Nephron (organoid): ENCODE results near the gene CD209.

ENCODE experiments used
- H3K27ac Mint-ChIP-seq, 3 experiments: 2 replicates each; pipeline ENCODE4 v1.8.0; 2020; ENCODE audit warnings: mixed read lengths in 3 of 3, mild to moderate bottlenecking in 2 of 3, moderate library complexity in 1 of 3
- H3K27me3 Mint-ChIP-seq: 2 replicates; pipeline ENCODE4 v1.8.0; 2021; ENCODE audit warnings: low read depth, mild to moderate bottlenecking, moderate library complexity, mixed read lengths
- H3K36me3 Mint-ChIP-seq: 2 replicates; pipeline ENCODE4 v1.8.0; 2020; ENCODE audit warnings: low read depth, mixed read lengths
- H3K4me1 Mint-ChIP-seq: 2 replicates; pipeline ENCODE4 v1.8.0; 2020; ENCODE audit warnings: mixed read lengths
- H3K4me3 Mint-ChIP-seq, 3 experiments: 2 replicates each; pipeline ENCODE4 v1.8.0; 2020; ENCODE audit warnings: mild to moderate bottlenecking in 3 of 3, mixed read lengths in 3 of 3, moderate library complexity in 2 of 3
- H3K9me3 Mint-ChIP-seq: 2 replicates; pipeline ENCODE4 v1.8.0; 2020; ENCODE audit warnings: mixed read lengths
- TF ChIP-seq, protein P1 (sequence below), 3 experiments: fragments of 200-600 bp; sonication (generic); IDR thresholded peaks; one replicate each; pipeline ENCODE4 v1.5.0; 2021; ENCODE audit warnings: antibody characterized with exemption in 3 of 3; ENCODE audit not compliant: unreplicated experiment in 3 of 3

The CD209 gene

DNA sequence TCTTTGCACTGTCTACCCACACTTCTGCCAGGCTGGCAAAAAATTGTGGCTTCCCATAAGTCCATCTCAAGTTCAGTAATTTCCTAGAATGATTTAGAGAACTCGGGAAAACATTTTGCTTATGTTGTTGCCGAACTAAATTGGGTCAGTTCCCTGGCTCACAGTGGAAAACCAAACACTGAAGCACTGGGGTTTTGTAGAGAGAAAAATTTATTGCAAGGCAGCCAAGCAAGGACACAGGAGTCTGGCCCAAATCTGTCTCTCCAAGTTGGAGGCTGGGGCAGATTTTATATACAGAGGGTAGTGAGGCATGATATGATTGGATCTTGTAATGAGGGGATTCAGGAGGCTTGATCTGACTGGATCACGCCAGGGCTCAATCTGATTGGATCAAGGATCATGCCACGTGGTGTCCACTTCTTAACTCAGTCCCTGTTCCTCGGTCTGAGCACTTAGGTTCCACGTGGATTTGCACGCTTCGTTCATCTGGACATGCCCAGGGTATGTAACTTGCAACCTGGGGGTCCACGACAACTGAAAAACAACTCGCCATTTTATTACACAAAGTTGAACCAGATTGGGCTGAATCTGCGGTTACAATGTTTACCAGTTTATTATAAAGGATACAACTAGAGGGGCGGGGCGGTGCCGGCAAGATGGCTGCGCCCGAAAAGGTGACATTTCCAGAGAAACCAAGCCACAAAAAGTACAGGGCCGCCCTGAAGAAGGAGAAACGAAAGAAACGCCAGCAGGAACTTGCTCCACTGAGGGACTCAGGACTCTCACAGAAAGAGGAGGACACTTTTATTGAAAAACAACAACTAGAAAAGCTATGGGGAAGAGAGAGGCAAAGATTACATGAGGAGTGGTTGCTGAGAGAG lies 7.3 kb downstream of the CD209 start:
- Mint-ChIP-seq H3K36me3 (no peaks in the 10 kb centered on the region), H3K9me3 (no peaks in the 10 kb centered on the region), H3K27ac (no peak overlapping the region), H3K4me1 (no peaks in the 10 kb centered on the region), H3K27me3 (peaks cover 77% of the 10 kb centered on the region), H3K4me3 (no peak overlapping the region)
- TF ChIP-seq, protein P1, sequence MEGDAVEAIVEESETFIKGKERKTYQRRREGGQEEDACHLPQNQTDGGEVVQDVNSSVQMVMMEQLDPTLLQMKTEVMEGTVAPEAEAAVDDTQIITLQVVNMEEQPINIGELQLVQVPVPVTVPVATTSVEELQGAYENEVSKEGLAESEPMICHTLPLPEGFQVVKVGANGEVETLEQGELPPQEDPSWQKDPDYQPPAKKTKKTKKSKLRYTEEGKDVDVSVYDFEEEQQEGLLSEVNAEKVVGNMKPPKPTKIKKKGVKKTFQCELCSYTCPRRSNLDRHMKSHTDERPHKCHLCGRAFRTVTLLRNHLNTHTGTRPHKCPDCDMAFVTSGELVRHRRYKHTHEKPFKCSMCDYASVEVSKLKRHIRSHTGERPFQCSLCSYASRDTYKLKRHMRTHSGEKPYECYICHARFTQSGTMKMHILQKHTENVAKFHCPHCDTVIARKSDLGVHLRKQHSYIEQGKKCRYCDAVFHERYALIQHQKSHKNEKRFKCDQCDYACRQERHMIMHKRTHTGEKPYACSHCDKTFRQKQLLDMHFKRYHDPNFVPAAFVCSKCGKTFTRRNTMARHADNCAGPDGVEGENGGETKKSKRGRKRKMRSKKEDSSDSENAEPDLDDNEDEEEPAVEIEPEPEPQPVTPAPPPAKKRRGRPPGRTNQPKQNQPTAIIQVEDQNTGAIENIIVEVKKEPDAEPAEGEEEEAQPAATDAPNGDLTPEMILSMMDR (IDR thresholded peaks at IDR 0.05; ENCODE audit: unreplicated experiment in 3 of 3), result no peak

DNA sequence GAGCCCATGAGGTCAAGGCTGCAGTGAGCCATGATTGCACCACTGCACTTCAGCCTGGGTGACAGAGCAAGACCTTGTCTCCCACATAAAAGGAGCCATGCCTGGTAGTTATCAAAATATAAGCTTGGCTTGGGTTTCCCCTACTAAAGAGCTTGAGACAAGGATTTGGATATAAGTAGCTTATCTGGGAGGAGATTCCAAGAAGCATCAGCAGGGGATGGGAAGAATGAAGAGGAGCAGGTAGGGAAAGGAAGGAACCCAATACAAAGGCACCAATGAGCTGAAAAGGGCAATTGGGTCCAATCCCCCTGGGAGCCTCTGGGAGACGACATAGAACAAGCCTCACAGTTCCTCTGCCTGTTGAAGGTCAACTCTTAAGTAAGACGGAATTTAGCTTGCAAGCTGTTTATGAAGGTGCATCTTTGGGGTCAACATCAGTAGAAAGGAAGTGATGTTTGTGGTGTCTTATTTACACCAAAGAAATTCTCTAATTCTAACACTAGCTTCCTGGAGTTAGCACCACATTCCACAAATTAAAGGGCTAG lies 8.1 kb downstream of the CD209 start:
- Mint-ChIP-seq H3K4me3 (no peak overlapping the region), H3K36me3 (no peaks in the 10 kb centered on the region), H3K27me3 (peaks cover 78% of the 10 kb centered on the region), H3K27ac (no peak overlapping the region), H3K4me1 (no peaks in the 10 kb centered on the region), H3K9me3 (no peaks in the 10 kb centered on the region)
- TF ChIP-seq, protein P1 (IDR thresholded peaks at IDR 0.05; ENCODE audit: unreplicated experiment in 3 of 3), result no peak

DNA sequence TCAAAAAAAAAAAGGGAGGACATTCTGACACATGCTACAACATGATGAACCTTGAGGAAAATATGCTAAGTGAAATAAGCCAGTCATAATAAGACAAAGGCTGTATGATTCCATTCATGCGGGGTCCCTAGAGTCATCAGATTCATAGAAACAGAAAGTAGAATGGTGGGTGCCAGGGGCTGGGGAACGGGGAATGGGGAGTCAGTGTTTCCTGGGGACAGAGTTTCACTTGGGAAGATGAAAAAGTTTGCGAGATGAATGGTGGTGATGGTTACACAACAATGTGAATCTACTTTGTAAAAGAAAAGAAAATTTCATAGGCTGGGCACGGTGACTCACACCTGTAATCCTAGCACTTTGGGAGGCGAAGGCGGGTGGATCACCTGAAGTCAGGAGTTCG lies 9.3 kb downstream of the CD209 start:
- H3K4me3 Mint-ChIP-seq, result no peak overlapping the region
- TF ChIP-seq, protein P1 (IDR thresholded peaks at IDR 0.05; ENCODE audit: unreplicated experiment in 3 of 3), result no peak
- H3K4me1 Mint-ChIP-seq, result no peaks in the 10 kb centered on the region
- H3K27ac Mint-ChIP-seq, result no peak overlapping the region
- peaks cover 80% of the 10 kb centered on the region for H3K27me3 Mint-ChIP-seq
- H3K9me3 Mint-ChIP-seq, result no peaks in the 10 kb centered on the region
- H3K36me3 Mint-ChIP-seq, result no peaks in the 10 kb centered on the region

GRCh38 chr19:7737215-7737614 lies 10.1 kb downstream of the CD209 start:
- H3K9me3 Mint-ChIP-seq, result no peaks in the 10 kb centered on the region
- peaks cover 89% of the 10 kb centered on the region for H3K27me3 Mint-ChIP-seq
- TF ChIP-seq, protein P1 (IDR thresholded peaks at IDR 0.05; ENCODE audit: unreplicated experiment in 3 of 3), result no peak
- H3K27ac Mint-ChIP-seq, result no peak overlapping the region
- no peak overlapping the region for H3K4me3 Mint-ChIP-seq
- no peaks in the 10 kb centered on the region for H3K36me3 Mint-ChIP-seq
- H3K4me1 Mint-ChIP-seq, result no peaks in the 10 kb centered on the region

DNA sequence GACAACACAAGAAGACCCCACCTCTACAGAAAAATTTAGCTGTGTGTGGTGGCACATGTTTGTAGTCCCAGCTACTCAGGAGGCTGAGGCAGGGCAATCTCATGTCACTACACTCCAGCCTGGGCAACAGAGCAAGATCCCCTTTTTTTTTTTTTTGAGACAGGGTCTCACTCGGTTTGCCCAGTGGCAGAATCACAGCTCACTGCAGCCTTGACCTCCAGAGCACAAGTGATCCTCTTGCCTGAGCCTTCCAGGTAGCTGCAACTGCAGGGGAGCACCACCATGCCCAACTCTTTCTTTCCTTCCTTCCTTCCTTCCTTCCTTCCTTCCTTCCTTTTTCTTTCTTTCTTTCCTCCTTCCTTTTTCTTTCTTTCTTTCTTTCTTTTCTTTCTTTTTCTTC lies 11.2 kb downstream of the CD209 start:
- Mint-ChIP-seq H3K27ac (no peak overlapping the region), H3K4me1 (no peaks in the 10 kb centered on the region), H3K4me3 (no peak overlapping the region), H3K9me3 (no peaks in the 10 kb centered on the region), H3K36me3 (no peaks in the 10 kb centered on the region), H3K27me3 (peaks cover 90% of the 10 kb centered on the region)
- TF ChIP-seq, protein P1 (IDR thresholded peaks at IDR 0.05; ENCODE audit: unreplicated experiment in 3 of 3), result no peak
